ENCODE results near the gene ATP6V0B.

ATP6V0B gene

GRCh38 chr1:43969416-43969745, 5.4 kb upstream of the ATP6V0B start:
- Histone ChIP-seq H3K27me3 (ENCODE audit: insufficient read depth, low read depth) (no peaks in the 10 kb centered on the region), H3K27ac (no peak overlapping the region), H4K20me1 (ENCODE audit: insufficient read depth) (no peaks in the 10 kb centered on the region), H3K79me2 (ENCODE audit: insufficient read depth, low read depth) (peaks cover 15% of the 10 kb centered on the region), H3K4me3 (IDR thresholded peaks at IDR 0.05; ENCODE audit: insufficient read depth, low read depth, low read length) (no peak overlapping the region), H3K4me2 (peak overlapping the region; percentile 45), H3K36me3 (ENCODE audit: insufficient read depth) (no peaks in the 10 kb centered on the region), H3K9ac (no peak overlapping the region), H2AFZ (ENCODE audit: low read depth) (no peak overlapping the region), H3K4me1 (ENCODE audit: low read depth, poor library complexity, severe bottlenecking) (peaks cover 17% of the 10 kb centered on the region)
- no peak for TF ChIP-seq CTCF (conservative IDR thresholded peaks at IDR 0.05; ENCODE audit: low read depth, low read length)

DNA sequence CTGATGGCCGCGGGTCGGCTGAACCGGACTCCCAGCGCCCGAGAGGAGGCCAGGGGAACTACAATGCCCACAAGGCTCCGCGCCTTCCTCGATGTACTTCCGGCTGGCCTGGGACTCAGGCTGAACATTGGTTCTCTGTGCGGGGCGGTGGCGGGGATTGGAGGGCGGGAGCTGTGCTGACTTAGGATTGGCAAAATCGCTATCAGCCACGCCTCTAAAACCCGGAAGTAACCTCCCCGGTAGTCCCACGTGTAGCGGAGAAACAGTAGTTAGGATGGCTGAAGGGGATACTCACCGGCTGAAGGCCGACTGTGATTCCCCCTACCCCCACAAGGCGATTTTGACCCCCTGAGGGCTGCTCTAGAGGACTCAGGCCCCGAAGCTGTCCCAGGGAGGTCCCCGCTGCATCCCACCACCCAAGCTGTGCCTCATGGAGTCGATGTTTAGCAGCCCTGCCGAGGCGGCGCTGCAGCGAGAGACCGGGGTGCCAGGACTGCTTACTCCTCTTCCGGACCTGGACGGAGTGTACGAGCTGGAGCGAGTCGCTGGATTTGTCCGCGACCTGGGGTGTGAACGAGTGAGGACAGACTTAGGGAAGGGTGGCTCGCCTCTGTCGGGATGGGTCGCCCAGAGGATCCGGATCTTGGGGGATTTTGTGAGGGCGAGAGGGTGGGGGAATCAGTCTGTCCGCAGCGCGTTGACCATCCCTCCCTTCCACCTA, 4.9 kb upstream of the ATP6V0B start, which contains the start of gene DPH2:
TSS of gene DPH2 (plus strand) at position 265 of the 721 bp plus-strand sequence. CDS start at position 431, 166 bp downstream.
- no peaks in the 10 kb centered on the region for H4K20me1 ChIP-seq (ENCODE audit: insufficient read depth)
- no peak within 1 kb of the TSS for H3K27ac ChIP-seq
- H3K79me2 ChIP-seq (ENCODE audit: insufficient read depth, low read depth) = peaks cover 15% of the 10 kb centered on the region
- H3K4me3 ChIP-seq (IDR thresholded peaks at IDR 0.05; ENCODE audit: insufficient read depth, low read depth, low read length) = no peak within 1 kb of the TSS
- peaks cover 17% of the 10 kb centered on the region for H3K4me1 ChIP-seq (ENCODE audit: low read depth, poor library complexity, severe bottlenecking)
- H3K27me3 ChIP-seq (ENCODE audit: insufficient read depth, low read depth) = no peaks in the 10 kb centered on the region
- H2AFZ ChIP-seq (ENCODE audit: low read depth) = peak within 1 kb of the TSS; percentile 70; the same call in 1 of the 2 replicates
- no peaks in the 10 kb centered on the region for H3K36me3 ChIP-seq (ENCODE audit: insufficient read depth)
- TF ChIP-seq CTCF (conservative IDR thresholded peaks at IDR 0.05; ENCODE audit: low read depth, low read length) = no peak
- H3K4me2 ChIP-seq = peak within 1 kb of the TSS; percentile 72
- peak within 1 kb of the TSS; percentile 50; the same call in 1 of the 2 replicates for H3K9ac ChIP-seq

DNA sequence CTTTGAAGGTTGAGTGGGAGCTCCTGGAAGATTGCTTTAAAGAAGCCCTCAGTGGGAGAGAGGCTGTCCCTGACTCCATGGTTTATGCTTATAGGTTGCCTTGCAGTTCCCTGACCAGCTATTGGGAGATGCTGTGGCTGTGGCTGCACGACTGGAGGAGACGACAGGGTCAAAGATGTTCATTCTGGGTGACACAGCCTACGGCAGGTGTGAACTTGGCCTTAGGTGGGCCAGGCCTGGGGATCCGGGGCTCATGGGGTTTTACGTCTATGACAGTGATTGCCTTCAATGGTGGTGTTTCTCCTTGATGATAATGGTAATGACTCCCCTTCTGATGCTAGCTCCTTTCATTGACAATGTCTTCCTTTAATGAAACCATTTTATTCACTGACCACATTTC, 4.3 kb upstream of the ATP6V0B start:
- Histone ChIP-seq H3K4me3 (IDR thresholded peaks at IDR 0.05; ENCODE audit: insufficient read depth, low read depth, low read length) (no peak overlapping the region), H3K79me2 (ENCODE audit: insufficient read depth, low read depth) (peaks cover 20% of the 10 kb centered on the region), H3K36me3 (ENCODE audit: insufficient read depth) (no peaks in the 10 kb centered on the region), H2AFZ (ENCODE audit: low read depth) (no peak overlapping the region), H3K9ac (peak overlapping the region; percentile 50; the same call in 1 of the 2 replicates), H3K27me3 (ENCODE audit: insufficient read depth, low read depth) (no peaks in the 10 kb centered on the region), H3K4me1 (ENCODE audit: low read depth, poor library complexity, severe bottlenecking) (peaks cover 17% of the 10 kb centered on the region), H3K27ac (no peak overlapping the region), H3K4me2 (peak overlapping the region; percentile 72), H4K20me1 (ENCODE audit: insufficient read depth) (no peaks in the 10 kb centered on the region)
- TF ChIP-seq CTCF (conservative IDR thresholded peaks at IDR 0.05; ENCODE audit: low read depth, low read length) = no peak

DNA sequence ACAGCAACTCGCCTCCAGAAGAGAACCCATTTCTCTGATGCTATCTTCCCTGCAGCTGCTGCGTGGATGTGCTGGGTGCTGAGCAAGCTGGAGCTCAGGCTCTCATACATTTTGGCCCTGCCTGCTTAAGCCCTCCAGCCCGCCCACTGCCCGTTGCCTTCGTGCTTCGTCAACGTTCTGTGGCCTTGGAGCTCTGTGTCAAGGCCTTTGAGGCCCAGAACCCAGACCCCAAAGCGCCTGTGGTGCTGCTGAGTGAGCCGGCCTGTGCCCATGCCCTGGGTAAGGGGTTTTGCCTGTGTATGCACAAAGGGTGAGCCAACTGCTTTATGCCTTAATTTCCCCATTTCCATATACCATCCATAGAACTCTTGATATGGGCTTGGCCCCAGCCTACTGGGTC, 3.8 kb upstream of the ATP6V0B start:
- no peak overlapping the region for H3K4me3 ChIP-seq (IDR thresholded peaks at IDR 0.05; ENCODE audit: insufficient read depth, low read depth, low read length)
- no peak overlapping the region for H2AFZ ChIP-seq (ENCODE audit: low read depth)
- no peaks in the 10 kb centered on the region for H3K36me3 ChIP-seq (ENCODE audit: insufficient read depth)
- peak overlapping the region; percentile 72 for H3K4me2 ChIP-seq
- H4K20me1 ChIP-seq (ENCODE audit: insufficient read depth) = no peaks in the 10 kb centered on the region
- no peak for TF ChIP-seq CTCF (conservative IDR thresholded peaks at IDR 0.05; ENCODE audit: low read depth, low read length)
- H3K9ac ChIP-seq = peak overlapping the region; percentile 50; the same call in 1 of the 2 replicates
- H3K27ac ChIP-seq = no peak overlapping the region
- H3K79me2 ChIP-seq (ENCODE audit: insufficient read depth, low read depth) = peaks cover 24% of the 10 kb centered on the region
- no peaks in the 10 kb centered on the region for H3K27me3 ChIP-seq (ENCODE audit: insufficient read depth, low read depth)
- H3K4me1 ChIP-seq (ENCODE audit: low read depth, poor library complexity, severe bottlenecking) = peaks cover 18% of the 10 kb centered on the region
